22Rv1 (cell line): ENCODE measurements around the gene GPC5.
"Not testable (repeated sequence)": the region's sequence is repeated elsewhere in the genome, so short reads cannot be mapped to it uniquely, and the experiment has no call there.

Experiments used
- H3K27ac ChIP-seq: fragments of 450-650 bp; 2 replicates; pipeline ENCODE4 v1.5.1; 2017
- CTCF ChIP-seq: fragments of 450-650 bp; IDR thresholded peaks from 2 replicates; pipeline ENCODE4 v1.5.1; 2017; ENCODE audit warnings: mild to moderate bottlenecking
- ZFX ChIP-seq: fragments of 450-650 bp; IDR thresholded peaks from 2 replicates; pipeline ENCODE4 v1.6.1; 2017; ENCODE audit warnings: antibody characterized with exemption, borderline replicate concordance

GPC5 gene

GRCh38 chr13:92743992-92744391, 1345.6 kb downstream of the GPC5 start:
- no peak for TF ChIP-seq CTCF
- no peak for TF ChIP-seq ZFX
- no peak overlapping the region for H3K27ac ChIP-seq

DNA sequence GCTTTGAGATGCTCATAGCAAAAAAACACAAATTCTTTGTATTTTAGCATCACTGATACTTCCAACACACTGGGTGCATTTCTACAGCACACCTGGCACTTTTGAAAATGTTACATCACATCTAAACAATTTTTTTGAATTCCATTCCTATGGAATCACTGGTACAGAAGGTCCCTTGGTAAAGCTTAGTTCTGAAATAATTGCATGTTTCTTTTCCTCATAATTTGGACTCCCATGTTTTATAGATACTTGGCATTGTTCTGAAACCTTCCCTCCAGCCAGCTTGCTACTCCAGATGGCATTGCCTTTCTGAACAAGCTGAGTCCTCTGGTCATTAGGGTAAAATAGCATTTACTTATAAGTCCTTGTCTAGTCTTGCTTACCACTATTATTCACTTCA, 1346.8 kb downstream of the GPC5 start:
- TF ChIP-seq CTCF (no peak), ZFX (no peak)
- H3K27ac ChIP-seq = no peak overlapping the region

DNA sequence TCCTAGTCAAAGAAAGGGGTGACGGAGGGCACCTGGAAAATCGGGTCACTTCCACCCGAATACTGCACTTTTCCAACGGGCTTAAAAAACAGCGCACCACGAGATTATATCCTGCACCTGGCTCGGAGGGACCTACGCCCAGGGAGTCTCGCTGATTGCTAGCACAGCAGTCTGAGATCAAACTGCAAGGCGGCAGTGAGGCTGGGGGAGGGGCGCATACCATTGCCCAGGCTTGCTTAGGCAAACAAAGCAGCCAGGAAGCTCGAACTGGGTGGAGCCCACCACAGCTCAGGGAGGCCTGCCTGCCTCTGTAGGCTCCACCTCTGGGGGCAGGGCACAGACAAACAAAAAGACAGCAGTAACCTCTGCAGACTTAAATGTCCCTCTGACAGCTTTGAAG, 1354.3 kb downstream of the GPC5 start:
- not testable (repeated sequence) for H3K27ac ChIP-seq

- H3K27ac ChIP-seq = no peak overlapping the region
- no peak for TF ChIP-seq CTCF
- TF ChIP-seq ZFX = no peak
These were observed 1363.3 kb downstream of the GPC5 start for GRCh38 chr13:92761710-92762109.

DNA sequence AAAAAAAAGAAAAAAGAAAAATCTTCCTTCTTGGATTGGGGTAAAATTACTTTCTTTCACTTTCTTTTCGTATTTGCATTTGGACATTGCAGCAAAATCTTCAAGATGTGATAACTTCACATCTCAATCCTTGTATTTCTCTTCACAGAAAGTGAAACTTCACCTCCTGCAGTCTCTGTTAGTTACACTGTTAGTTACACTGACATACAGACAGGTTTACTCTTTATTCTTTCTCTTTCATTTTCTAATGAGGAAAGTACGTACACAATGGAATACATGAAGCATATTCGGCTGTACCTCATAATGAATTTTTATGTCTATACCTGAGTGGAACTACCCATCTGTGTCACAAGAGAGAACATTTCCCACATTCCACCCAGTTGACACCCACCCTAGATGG, 1369.0 kb downstream of the GPC5 start:
- H3K27ac ChIP-seq = no peak overlapping the region
- TF ChIP-seq CTCF (no peak), ZFX (no peak)

DNA sequence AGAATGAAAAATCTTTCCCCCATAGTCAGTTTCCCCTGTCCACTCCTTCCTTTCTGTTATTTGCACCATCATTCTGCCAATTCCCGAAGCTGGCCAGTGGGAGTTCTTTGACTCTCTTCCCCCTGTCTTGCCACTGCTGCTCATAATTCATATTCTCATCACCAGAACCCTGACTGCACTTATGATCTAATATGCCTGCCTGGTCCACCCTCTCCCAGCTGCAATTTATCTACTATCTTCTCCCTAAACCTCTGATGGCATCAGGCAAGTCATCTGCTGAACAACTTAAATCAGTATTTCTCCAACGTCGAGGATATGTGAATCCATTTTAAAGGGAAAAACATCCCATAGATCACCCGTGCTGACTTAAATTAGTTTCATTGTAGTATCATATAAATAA, 1370.2 kb downstream of the GPC5 start:
- H3K27ac ChIP-seq = no peak overlapping the region
- TF ChIP-seq CTCF = no peak

DNA sequence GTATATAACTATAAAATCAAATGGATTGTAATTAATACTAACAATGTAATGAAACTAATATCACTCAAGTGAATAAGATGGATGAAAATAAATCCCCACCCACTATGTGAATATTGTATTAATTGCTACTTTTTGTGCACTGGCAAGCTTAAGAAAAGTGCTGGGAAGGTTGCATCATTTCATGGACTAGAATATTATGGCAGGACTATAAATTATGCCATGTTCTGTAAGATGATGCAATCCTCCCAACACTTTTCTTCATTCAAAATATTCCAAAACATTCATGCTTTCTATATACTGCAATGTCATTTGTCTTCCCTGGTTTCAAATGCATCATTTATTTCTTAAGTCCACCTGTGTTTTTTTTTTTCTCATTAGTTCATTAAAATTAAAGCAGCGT, 1370.6 kb downstream of the GPC5 start:
- TF ChIP-seq ZFX = no peak
- TF ChIP-seq CTCF = no peak
- H3K27ac ChIP-seq = no peak overlapping the region

- TF ChIP-seq CTCF (no peak), ZFX (no peak)
- no peak overlapping the region for H3K27ac ChIP-seq
These were observed 1377.2 kb downstream of the GPC5 start for GRCh38 chr13:92775658-92776057.
